ENCODE results near the gene PIWIL1. TPM values are rescaled to one million over a fixed set of nuclear protein-coding genes. Genes with fewer than 3 reads are reported as not detected.
A peak's percentile ranks its signal among the peaks of the same experiment; 100 is the strongest.

PIWIL1 gene
- total and polyA plus RNA-seq, 2 donors: 0.05 to 0.28 TPM

DNA sequence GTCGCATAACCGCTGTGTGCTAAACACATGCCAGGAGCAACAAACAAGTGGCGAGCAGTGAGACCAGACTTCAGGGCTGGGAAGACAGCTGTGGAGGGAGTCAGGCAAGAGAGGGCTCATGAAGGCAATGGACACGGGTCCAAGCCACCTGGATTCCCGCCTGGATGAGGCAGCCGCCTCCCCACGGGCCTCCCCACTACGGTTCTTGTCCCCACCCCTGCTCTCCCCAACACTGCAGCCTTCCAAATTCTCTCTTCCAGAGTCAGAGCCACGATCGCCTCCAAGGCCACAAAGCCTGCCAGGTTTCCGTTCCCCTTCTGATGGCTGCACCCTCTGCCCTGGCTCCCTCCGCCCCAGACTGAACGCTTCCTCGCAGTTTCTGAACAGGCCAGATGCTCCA lies 36.1 kb upstream of the PIWIL1 start:
- WGBS: 88% methylated on average over 14 of the region's 14 CpGs
- Histone ChIP-seq H3K27me3 (ENCODE audit: control insufficient read depth in 2 of 2, insufficient read depth in 1 of 2, low read length in 1 of 2) (no peaks in the 10 kb centered on the region), H3K9me3 (ENCODE audit: control insufficient read depth in 2 of 2, insufficient read depth in 1 of 2, low read length in 1 of 2) (no peaks in the 10 kb centered on the region), H3K36me3 (ENCODE audit: control insufficient read depth in 2 of 2, insufficient read depth in 2 of 2, low read length in 1 of 2) (no peaks in the 10 kb centered on the region), H3K4me3 (ENCODE audit: low read length in 2 of 2) (no peak overlapping the region), H3K27ac (ENCODE audit: low read depth in 1 of 2, low read length in 1 of 2) (no peak overlapping the region), H3K4me1 (ENCODE audit: control insufficient read depth in 2 of 2, insufficient read depth in 2 of 2, low read length in 2 of 2) (no peaks in the 10 kb centered on the region)
- DNase-seq (ENCODE audit: low read depth in 6 of 9, low spot score in 9 of 9): no peak

DNA sequence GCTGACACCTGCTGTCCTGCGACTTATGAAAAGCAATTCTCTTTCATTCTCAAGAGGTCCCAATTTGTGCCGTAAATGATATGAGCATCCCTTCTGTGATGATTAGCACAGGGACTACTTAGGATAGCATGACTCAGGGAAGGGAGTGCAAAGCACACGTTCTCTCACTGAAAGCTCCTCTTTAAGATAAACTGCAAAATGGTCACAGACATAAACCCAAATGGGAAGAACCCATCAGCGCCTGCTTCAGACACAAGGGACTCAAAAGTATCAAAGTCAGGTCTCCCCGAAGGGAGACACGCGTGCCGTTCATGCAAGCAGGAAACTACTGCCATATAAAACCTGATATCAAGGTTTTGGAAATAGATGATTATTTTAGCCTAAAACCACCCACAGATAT lies 33.9 kb upstream of the PIWIL1 start:
- no peak for DNase-seq (ENCODE audit: low read depth in 6 of 9, low spot score in 9 of 9)
- Histone ChIP-seq H3K27me3 (ENCODE audit: control insufficient read depth in 2 of 2, insufficient read depth in 1 of 2, low read length in 1 of 2) (no peaks in the 10 kb centered on the region), H3K36me3 (ENCODE audit: control insufficient read depth in 2 of 2, insufficient read depth in 2 of 2, low read length in 1 of 2) (no peaks in the 10 kb centered on the region), H3K4me1 (ENCODE audit: control insufficient read depth in 2 of 2, insufficient read depth in 2 of 2, low read length in 2 of 2) (no peaks in the 10 kb centered on the region), H3K9me3 (ENCODE audit: control insufficient read depth in 2 of 2, insufficient read depth in 1 of 2, low read length in 1 of 2) (no peaks in the 10 kb centered on the region), H3K27ac (ENCODE audit: low read depth in 1 of 2, low read length in 1 of 2) (no peak overlapping the region), H3K4me3 (ENCODE audit: low read length in 2 of 2) (no peak overlapping the region)
- WGBS: 91% methylated on average over 8 of the region's 8 CpGs

DNA sequence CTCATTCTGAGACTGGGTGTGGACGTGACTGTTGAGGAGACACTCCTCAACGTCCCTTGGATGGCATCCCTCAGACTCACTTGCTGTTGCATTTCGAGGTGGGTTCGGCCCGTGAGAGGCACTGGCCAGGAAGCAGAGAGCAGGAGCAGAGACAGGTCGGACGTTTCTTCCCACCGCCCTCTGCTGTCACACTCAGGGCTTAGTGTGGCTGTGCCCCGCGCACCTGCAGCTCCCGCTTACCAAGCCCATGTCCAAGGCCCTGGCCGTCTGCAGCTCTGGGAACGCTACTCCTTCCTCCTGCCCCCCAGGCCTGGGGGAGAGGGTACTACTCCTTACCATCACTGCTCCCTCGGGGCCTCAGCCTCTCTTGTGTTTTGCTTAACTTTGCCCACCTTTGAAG lies 29.8 kb upstream of the PIWIL1 start:
- Histone ChIP-seq H3K4me1 (ENCODE audit: control insufficient read depth in 2 of 2, insufficient read depth in 2 of 2, low read length in 2 of 2) (no peaks in the 10 kb centered on the region), H3K27ac (ENCODE audit: low read depth in 1 of 2, low read length in 1 of 2) (no peak overlapping the region), H3K27me3 (ENCODE audit: control insufficient read depth in 2 of 2, insufficient read depth in 1 of 2, low read length in 1 of 2) (no peaks in the 10 kb centered on the region), H3K36me3 (ENCODE audit: control insufficient read depth in 2 of 2, insufficient read depth in 2 of 2, low read length in 1 of 2) (no peaks in the 10 kb centered on the region), H3K9me3 (ENCODE audit: control insufficient read depth in 2 of 2, insufficient read depth in 1 of 2, low read length in 1 of 2) (no peaks in the 10 kb centered on the region), H3K4me3 (ENCODE audit: low read length in 2 of 2) (no peak overlapping the region)
- no peak for DNase-seq (ENCODE audit: low read depth in 6 of 9, low spot score in 9 of 9)
- WGBS: 91% methylated on average over 14 of the region's 14 CpGs

DNA sequence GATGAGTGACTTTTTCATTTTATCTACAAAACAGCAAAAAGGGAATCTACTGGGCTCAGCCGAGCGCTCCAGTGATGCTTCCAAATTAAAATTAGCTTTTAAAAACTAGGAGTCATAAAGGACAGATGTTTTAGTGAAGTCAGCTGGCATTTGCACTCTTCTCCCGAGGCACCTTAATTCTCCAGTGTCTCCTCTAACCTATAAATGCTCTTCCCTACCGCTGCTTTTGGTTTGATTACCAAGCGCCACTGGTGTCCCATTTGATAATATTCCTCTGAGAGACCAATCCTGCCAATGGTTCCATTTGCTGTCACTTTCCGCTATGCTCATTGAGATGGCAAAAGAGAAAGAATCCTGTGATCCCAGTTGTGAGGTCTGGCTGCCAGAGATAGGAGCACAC lies 29.3 kb upstream of the PIWIL1 start:
- H3K9me3 ChIP-seq (ENCODE audit: control insufficient read depth in 2 of 2, insufficient read depth in 1 of 2, low read length in 1 of 2): no peaks in the 10 kb centered on the region
- no peak for DNase-seq (ENCODE audit: low read depth in 6 of 9, low spot score in 9 of 9)
- H3K36me3 ChIP-seq (ENCODE audit: control insufficient read depth in 2 of 2, insufficient read depth in 2 of 2, low read length in 1 of 2): no peaks in the 10 kb centered on the region
- H3K4me3 ChIP-seq (ENCODE audit: low read length in 2 of 2): no peak overlapping the region
- WGBS: 95% methylated on average over 6 of the region's 6 CpGs
- no peaks in the 10 kb centered on the region for H3K27me3 ChIP-seq (ENCODE audit: control insufficient read depth in 2 of 2, insufficient read depth in 1 of 2, low read length in 1 of 2)
- no peaks in the 10 kb centered on the region for H3K4me1 ChIP-seq (ENCODE audit: control insufficient read depth in 2 of 2, insufficient read depth in 2 of 2, low read length in 2 of 2)
- H3K27ac ChIP-seq (ENCODE audit: low read depth in 1 of 2, low read length in 1 of 2): no peak overlapping the region

DNA sequence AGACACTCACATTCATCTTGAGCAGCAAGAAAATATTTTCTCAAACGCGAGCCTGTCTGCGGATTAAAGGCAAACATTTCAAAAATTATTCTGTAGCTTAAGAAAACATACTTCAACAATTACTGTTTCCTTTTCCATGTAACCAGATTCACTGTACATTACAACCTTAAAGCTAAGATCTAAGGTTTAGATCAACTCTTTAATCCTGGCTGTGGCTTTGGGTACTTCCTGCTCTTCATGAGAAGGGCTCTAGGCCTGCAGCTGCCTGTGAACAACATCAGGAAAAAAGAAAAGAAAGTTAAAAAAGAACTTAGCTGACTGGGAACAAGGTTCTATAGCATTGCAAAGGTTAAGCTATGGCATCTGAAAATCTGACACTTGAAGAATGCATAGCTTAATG lies 21.4 kb upstream of the PIWIL1 start:
- Histone ChIP-seq H3K27me3 (ENCODE audit: control insufficient read depth in 2 of 2, insufficient read depth in 1 of 2, low read length in 1 of 2) (no peaks in the 10 kb centered on the region), H3K27ac (ENCODE audit: low read depth in 1 of 2, low read length in 1 of 2) (no peak overlapping the region)

DNA sequence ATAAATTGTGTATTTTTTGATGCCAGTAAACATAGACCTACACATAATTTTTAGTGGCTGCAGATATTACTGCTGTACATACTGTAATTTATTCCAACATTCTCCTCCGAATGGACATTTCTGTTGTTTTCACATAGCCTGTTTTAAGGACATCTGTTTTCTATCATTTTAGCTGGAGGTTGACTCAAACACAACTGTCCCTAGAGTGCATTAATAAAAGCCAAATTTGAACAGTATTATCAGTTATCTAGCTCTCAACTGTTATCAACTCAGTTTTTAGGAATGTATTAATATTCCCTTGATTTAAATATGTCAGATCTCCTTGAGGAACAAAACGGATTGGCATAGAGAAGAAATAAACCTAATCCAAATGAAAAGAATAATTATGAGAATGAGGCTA lies 17.2 kb upstream of the PIWIL1 start:
- H3K4me1 ChIP-seq (ENCODE audit: control insufficient read depth in 2 of 2, insufficient read depth in 2 of 2, low read length in 2 of 2): no peaks in the 10 kb centered on the region

More for the DNA sequence above, 21.4 kb upstream of the PIWIL1 start:
- DNase-seq (ENCODE audit: low read depth in 6 of 9, low spot score in 9 of 9): peak in 7 of 9 donors; percentile 10 to 73 (median 29)
- H3K4me3 ChIP-seq (ENCODE audit: low read length in 2 of 2): no peak overlapping the region
- 26% methylated on average over 3 of the region's 3 CpGs for WGBS
- H3K36me3 ChIP-seq (ENCODE audit: control insufficient read depth in 2 of 2, insufficient read depth in 2 of 2, low read length in 1 of 2): no peaks in the 10 kb centered on the region
- H3K9me3 ChIP-seq (ENCODE audit: control insufficient read depth in 2 of 2, insufficient read depth in 1 of 2, low read length in 1 of 2): no peaks in the 10 kb centered on the region
- no peaks in the 10 kb centered on the region for H3K4me1 ChIP-seq (ENCODE audit: control insufficient read depth in 2 of 2, insufficient read depth in 2 of 2, low read length in 2 of 2)

DNA sequence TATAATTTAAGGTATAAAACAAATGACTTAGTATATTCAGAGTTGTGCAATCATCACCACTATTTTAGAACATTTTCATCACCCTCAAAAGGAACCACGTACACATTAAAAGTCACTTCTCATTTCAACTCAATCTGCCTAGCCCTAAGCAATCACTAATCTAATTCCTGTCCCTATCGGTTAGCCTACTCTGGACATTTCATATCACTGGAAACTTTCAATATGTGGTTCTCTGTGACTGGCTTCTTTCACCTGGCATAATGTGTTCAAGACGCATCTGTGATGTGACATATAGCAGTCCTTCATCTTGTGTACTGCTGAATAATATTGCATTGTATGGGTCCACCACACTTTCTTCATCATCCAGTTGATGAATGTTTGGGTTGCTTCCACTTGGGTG lies 15.4 kb upstream of the PIWIL1 start:
- no peaks in the 10 kb centered on the region for H3K36me3 ChIP-seq (ENCODE audit: control insufficient read depth in 2 of 2, insufficient read depth in 2 of 2, low read length in 1 of 2)
- H3K9me3 ChIP-seq (ENCODE audit: control insufficient read depth in 2 of 2, insufficient read depth in 1 of 2, low read length in 1 of 2): no peaks in the 10 kb centered on the region
- no peaks in the 10 kb centered on the region for H3K4me1 ChIP-seq (ENCODE audit: control insufficient read depth in 2 of 2, insufficient read depth in 2 of 2, low read length in 2 of 2)
- no peak overlapping the region for H3K27ac ChIP-seq (ENCODE audit: low read depth in 1 of 2, low read length in 1 of 2)
- no peaks in the 10 kb centered on the region for H3K27me3 ChIP-seq (ENCODE audit: control insufficient read depth in 2 of 2, insufficient read depth in 1 of 2, low read length in 1 of 2)
- no peak for DNase-seq (ENCODE audit: low read depth in 6 of 9, low spot score in 9 of 9)
- WGBS: 91% methylated on average over 3 of the region's 3 CpGs
- no peak overlapping the region for H3K4me3 ChIP-seq (ENCODE audit: low read length in 2 of 2)

More for the DNA sequence above, 17.2 kb upstream of the PIWIL1 start:
- 89% methylated on average over 2 of the region's 2 CpGs for WGBS
- H3K27me3 ChIP-seq (ENCODE audit: control insufficient read depth in 2 of 2, insufficient read depth in 1 of 2, low read length in 1 of 2): no peaks in the 10 kb centered on the region
- no peak overlapping the region for H3K4me3 ChIP-seq (ENCODE audit: low read length in 2 of 2)
- no peak overlapping the region for H3K27ac ChIP-seq (ENCODE audit: low read depth in 1 of 2, low read length in 1 of 2)
- H3K36me3 ChIP-seq (ENCODE audit: control insufficient read depth in 2 of 2, insufficient read depth in 2 of 2, low read length in 1 of 2): no peaks in the 10 kb centered on the region
- no peaks in the 10 kb centered on the region for H3K9me3 ChIP-seq (ENCODE audit: control insufficient read depth in 2 of 2, insufficient read depth in 1 of 2, low read length in 1 of 2)
- DNase-seq (ENCODE audit: low read depth in 6 of 9, low spot score in 9 of 9): no peak

DNA sequence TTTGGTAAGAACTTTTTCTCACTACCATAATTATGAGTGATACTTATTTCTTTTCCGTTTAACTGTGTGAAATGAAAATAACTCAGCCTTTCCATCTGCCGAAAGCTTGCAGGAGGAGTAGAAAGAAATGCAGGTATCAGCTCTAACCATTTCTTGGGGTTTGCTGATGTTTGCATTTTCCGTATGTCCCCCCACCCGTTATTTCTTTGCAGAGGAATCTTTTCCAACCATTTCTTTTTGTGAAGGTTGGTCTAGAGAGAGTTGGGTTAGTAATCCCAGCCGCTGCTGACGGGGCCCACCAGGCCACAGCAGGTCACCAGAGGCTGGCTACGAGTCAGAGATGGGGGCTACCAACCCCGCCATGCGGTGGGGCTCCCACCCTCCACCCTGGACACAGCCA lies 7.0 kb upstream of the PIWIL1 start:
- H3K27me3 ChIP-seq (ENCODE audit: control insufficient read depth in 2 of 2, insufficient read depth in 1 of 2, low read length in 1 of 2): peaks cover 0 to 3% of the 10 kb centered on the region in 2 donors
- no peak overlapping the region for H3K27ac ChIP-seq (ENCODE audit: low read depth in 1 of 2, low read length in 1 of 2)
- no peaks in the 10 kb centered on the region for H3K4me1 ChIP-seq (ENCODE audit: control insufficient read depth in 2 of 2, insufficient read depth in 2 of 2, low read length in 2 of 2)
- H3K9me3 ChIP-seq (ENCODE audit: control insufficient read depth in 2 of 2, insufficient read depth in 1 of 2, low read length in 1 of 2): no peaks in the 10 kb centered on the region
- no peaks in the 10 kb centered on the region for H3K36me3 ChIP-seq (ENCODE audit: control insufficient read depth in 2 of 2, insufficient read depth in 2 of 2, low read length in 1 of 2)
- no peak overlapping the region for H3K4me3 ChIP-seq (ENCODE audit: low read length in 2 of 2)
- 93% methylated on average over 9 of the region's 9 CpGs for WGBS
- no peak for DNase-seq (ENCODE audit: low read depth in 6 of 9, low spot score in 9 of 9)

DNA sequence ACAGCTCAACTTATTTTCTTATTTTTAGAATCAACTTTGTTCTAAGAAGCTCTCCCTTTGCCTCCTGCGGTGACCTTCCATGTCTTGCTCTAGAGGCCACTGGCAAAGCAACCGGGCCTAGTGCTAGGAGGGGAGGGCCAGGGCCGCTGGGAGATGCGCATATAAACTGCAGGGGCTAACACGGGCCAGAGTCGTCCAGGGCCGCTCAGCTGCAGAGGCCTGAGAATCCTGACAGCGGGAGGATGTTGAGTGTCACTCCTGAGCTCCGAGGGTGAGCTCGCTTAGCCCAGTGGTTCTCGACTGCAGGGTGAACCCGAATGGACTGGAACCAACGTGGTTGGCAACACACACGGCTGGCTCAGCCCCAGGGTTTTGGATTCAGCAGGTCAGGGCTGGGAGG lies 6.5 kb upstream of the PIWIL1 start:
- H3K4me3 ChIP-seq (ENCODE audit: low read length in 2 of 2): no peak overlapping the region
- H3K9me3 ChIP-seq (ENCODE audit: control insufficient read depth in 2 of 2, insufficient read depth in 1 of 2, low read length in 1 of 2): no peaks in the 10 kb centered on the region
- H3K27me3 ChIP-seq (ENCODE audit: control insufficient read depth in 2 of 2, insufficient read depth in 1 of 2, low read length in 1 of 2): peaks cover 0 to 3% of the 10 kb centered on the region in 2 donors
- WGBS: 82% methylated on average over 14 of the region's 14 CpGs
- no peak for DNase-seq (ENCODE audit: low read depth in 6 of 9, low spot score in 9 of 9)
- H3K36me3 ChIP-seq (ENCODE audit: control insufficient read depth in 2 of 2, insufficient read depth in 2 of 2, low read length in 1 of 2): no peaks in the 10 kb centered on the region
- no peaks in the 10 kb centered on the region for H3K4me1 ChIP-seq (ENCODE audit: control insufficient read depth in 2 of 2, insufficient read depth in 2 of 2, low read length in 2 of 2)
- no peak overlapping the region for H3K27ac ChIP-seq (ENCODE audit: low read depth in 1 of 2, low read length in 1 of 2)

DNA sequence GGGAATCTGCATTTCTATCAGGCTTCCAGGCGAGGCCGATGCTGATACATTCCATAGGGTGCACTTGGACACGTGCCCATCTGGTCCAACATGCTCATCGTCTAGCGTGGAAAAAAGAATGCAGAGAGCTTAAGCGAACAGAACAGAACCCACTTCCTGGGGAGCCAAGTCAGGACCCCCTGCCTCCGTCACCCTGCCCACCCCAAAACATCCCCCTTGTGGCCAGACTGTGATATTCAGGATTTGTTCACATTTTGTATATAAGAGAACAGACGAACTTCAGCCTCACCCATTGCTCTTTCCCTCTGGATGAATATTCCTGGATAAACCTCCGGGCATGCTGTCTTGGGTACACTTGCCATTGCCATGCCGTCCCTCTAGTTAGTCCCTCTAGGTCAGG lies 4.3 kb upstream of the PIWIL1 start:
- Histone ChIP-seq H3K4me1 (ENCODE audit: control insufficient read depth in 2 of 2, insufficient read depth in 2 of 2, low read length in 2 of 2) (no peaks in the 10 kb centered on the region), H3K27ac (ENCODE audit: low read depth in 1 of 2, low read length in 1 of 2) (no peak overlapping the region), H3K4me3 (ENCODE audit: low read length in 2 of 2) (no peak overlapping the region), H3K36me3 (ENCODE audit: control insufficient read depth in 2 of 2, insufficient read depth in 2 of 2, low read length in 1 of 2) (no peaks in the 10 kb centered on the region), H3K9me3 (ENCODE audit: control insufficient read depth in 2 of 2, insufficient read depth in 1 of 2, low read length in 1 of 2) (peaks cover 0 to 3% of the 10 kb centered on the region in 2 donors), H3K27me3 (ENCODE audit: control insufficient read depth in 2 of 2, insufficient read depth in 1 of 2, low read length in 1 of 2) (peaks cover 0 to 10% of the 10 kb centered on the region in 2 donors)
- WGBS: 80% methylated on average over 10 of the region's 10 CpGs
- DNase-seq (ENCODE audit: low read depth in 6 of 9, low spot score in 9 of 9): no peak

Measured in thymus (tissue), 11 donors.